Ishikawa (cell line): ENCODE measurements around the gene AKR1C2.

Experiments
- CEBPB ChIP-seq: IDR thresholded peaks from 2 replicates; pipeline ENCODE4 v1.6.1; 2012
- CREB1 ChIP-seq: IDR thresholded peaks from 2 replicates; pipeline ENCODE4 v1.6.1; 2012; ENCODE audit warnings: low read depth
- EGR1 ChIP-seq: IDR thresholded peaks from 2 replicates; pipeline ENCODE4 v1.6.1; 2012
- EP300 ChIP-seq: IDR thresholded peaks from 2 replicates; pipeline ENCODE4 v1.6.1; 2012; ENCODE audit warnings: borderline replicate concordance
- FOXM1 ChIP-seq: IDR thresholded peaks from 2 replicates; pipeline ENCODE4 v1.6.1; 2012; ENCODE audit warnings: low read depth, borderline replicate concordance
- MAX ChIP-seq: IDR thresholded peaks from 2 replicates; pipeline ENCODE4 v1.6.1; 2012
- RAD21 ChIP-seq: IDR thresholded peaks from 2 replicates; pipeline ENCODE4 v1.6.1; 2012; ENCODE audit warnings: low read depth
- REST ChIP-seq: IDR thresholded peaks from 2 replicates; pipeline ENCODE4 v1.6.1; 2012; ENCODE audit warnings: low read depth, mild to moderate bottlenecking
- TAF1 ChIP-seq: IDR thresholded peaks from 2 replicates; pipeline ENCODE4 v1.6.1; 2012; ENCODE audit warnings: low read depth, mild to moderate bottlenecking
- TCF12 ChIP-seq: IDR thresholded peaks from 2 replicates; pipeline ENCODE4 v1.6.1; 2012; ENCODE audit warnings: low read depth
- TEAD4 ChIP-seq: IDR thresholded peaks from 2 replicates; pipeline ENCODE4 v1.6.1; 2012
- USF1 ChIP-seq: IDR thresholded peaks from 2 replicates; pipeline ENCODE4 v1.6.1; 2012
- YY1 ChIP-seq: IDR thresholded peaks from 2 replicates; pipeline ENCODE4 v1.6.1; 2012; ENCODE audit warnings: low read depth

GRCh38 chr10:5047912-5048628 lies 44.4 kb upstream of the AKR1C2 start:
- TF ChIP-seq REST (no peak), TAF1 (no peak), EGR1 (no peak), YY1 (no peak), TEAD4 (no peak), MAX (no peak), RAD21 (no peak), CREB1 (no peak), CEBPB (no peak), FOXM1 (no peak), EP300 (no peak), USF1 (no peak), TCF12 (no peak)
